GM23338 (cell line): Measurements from ENCODE around the gene ARL6IP1. TPM values are rescaled to one million over a fixed set of nuclear protein-coding genes. Genes with fewer than 3 reads are reported as not detected.
A peak's percentile ranks its signal among the peaks of the same experiment; 100 is the strongest.

Source experiments
- ATAC-seq: fragments of 200-7000 bp; cut with Tn5 transposase; 3 replicates; pipeline ENCODE4 v1.9.1; 2020
- DNase-seq: peaks from one replicate; pipeline ENCODE4 v3.0.0-alpha.2; 2015; ENCODE audit warnings: low spot score
- H2AFZ ChIP-seq: fragments of 200-600 bp; sonication (generic); 2 replicates; pipeline ENCODE4 v1.8.0; 2016; ENCODE audit warnings: antibody characterized with exemption, mild to moderate bottlenecking, moderate library complexity
- H3F3A ChIP-seq: fragments of 200-600 bp; sonication (generic); replicated peaks from 2 replicates; pipeline ENCODE4 v1.8.0; 2017; ENCODE audit warnings: antibody characterized with exemption, mixed run types, low read depth
- H3K27ac ChIP-seq: fragments of 200-600 bp; sonication (generic); 2 replicates; pipeline ENCODE4 v1.6.1; 2016; ENCODE audit warnings: low read depth
- H3K27me3 ChIP-seq: fragments of 200-600 bp; sonication (generic); 2 replicates; pipeline ENCODE4 v1.8.0; 2016; ENCODE audit warnings: mild to moderate bottlenecking, mixed run types, moderate library complexity; ENCODE audit not compliant: insufficient read depth
- H3K36me3 ChIP-seq: fragments of 200-600 bp; sonication (generic); 2 replicates; pipeline ENCODE4 v1.8.0; 2016; ENCODE audit warnings: mild to moderate bottlenecking; ENCODE audit not compliant: insufficient read depth
- H3K4me1 ChIP-seq: fragments of 200-600 bp; sonication (generic); 2 replicates; pipeline ENCODE4 v1.8.0; 2016; ENCODE audit warnings: mild to moderate bottlenecking, moderate library complexity; ENCODE audit not compliant: insufficient read depth
- H3K4me2 ChIP-seq: fragments of 200-600 bp; sonication (generic); 2 replicates; pipeline ENCODE4 v1.7.1; 2017; ENCODE audit warnings: mixed run types
- H3K4me3 ChIP-seq: fragments of 200-600 bp; sonication (generic); 2 replicates; pipeline ENCODE4 v1.6.1; 2016; ENCODE audit warnings: mixed run types
- H3K79me2 ChIP-seq: fragments of 200-600 bp; sonication (generic); replicated peaks from 2 replicates; pipeline ENCODE4 v1.8.0; 2017; ENCODE audit warnings: mild to moderate bottlenecking; ENCODE audit not compliant: insufficient read depth
- H3K9me2 ChIP-seq: fragments of 200-600 bp; sonication (generic); 2 replicates; pipeline ENCODE4 v1.8.0; 2017; ENCODE audit not compliant: insufficient read depth
- H4K20me1 ChIP-seq: fragments of 200-600 bp; sonication (generic); replicated peaks from 2 replicates; pipeline ENCODE4 v1.8.0; 2017; ENCODE audit warnings: mild to moderate bottlenecking; ENCODE audit not compliant: insufficient read depth
- H3K27ac Mint-ChIP-seq: 2 replicates; pipeline ENCODE4 v1.8.0; 2020; ENCODE audit warnings: inconsistent platforms, mild to moderate bottlenecking, moderate library complexity, mixed read lengths
- H3K27me3 Mint-ChIP-seq: 3 replicates; pipeline ENCODE4 v1.8.0; 2022; ENCODE audit warnings: low read depth, mild to moderate bottlenecking, moderate library complexity, mixed read lengths, inconsistent platforms; ENCODE audit not compliant: insufficient read depth, poor library complexity
- H3K36me3 Mint-ChIP-seq: 3 replicates; pipeline ENCODE4 v1.8.0; 2021; ENCODE audit warnings: low read depth, mild to moderate bottlenecking, inconsistent platforms, moderate library complexity, mixed read lengths
- H3K4me1 Mint-ChIP-seq: 3 replicates; pipeline ENCODE4 v1.8.0; 2020; ENCODE audit warnings: mild to moderate bottlenecking, inconsistent platforms, mixed read lengths
- H3K4me3 Mint-ChIP-seq: 3 replicates; pipeline ENCODE4 v1.8.0; 2021; ENCODE audit warnings: moderate library complexity, mild to moderate bottlenecking, inconsistent platforms, mixed read lengths
- H3K9me3 Mint-ChIP-seq: 3 replicates; pipeline ENCODE4 v1.8.0; 2020; ENCODE audit warnings: moderate library complexity, mild to moderate bottlenecking, inconsistent platforms, mixed read lengths
- CREB1 ChIP-seq: fragments of 250-450 bp; sonication (Bioruptor Pico); IDR thresholded peaks from 2 replicates; pipeline ENCODE4 v1.5.0; 2020; ENCODE audit warnings: low read depth, mild to moderate bottlenecking, moderate library complexity
- EZH2 ChIP-seq: fragments of 200-600 bp; sonication (generic); IDR thresholded peaks from one replicate; pipeline ENCODE4 v1.8.0; 2017; ENCODE audit warnings: antibody characterized with exemption, mild to moderate bottlenecking, low read depth; ENCODE audit not compliant: unreplicated experiment
- EZH2phosphoT487 ChIP-seq: fragments of 200-600 bp; sonication (generic); IDR thresholded peaks from one replicate; pipeline ENCODE4 v1.8.1; 2018; ENCODE audit warnings: antibody characterized with exemption; ENCODE audit not compliant: unreplicated experiment
- JUNB ChIP-seq: IDR thresholded peaks from one replicate; pipeline ENCODE4 v1.6.1; 2016; ENCODE audit warnings: antibody characterized with exemption; ENCODE audit not compliant: unreplicated experiment
- NANOG ChIP-seq: IDR thresholded peaks from 2 replicates; pipeline ENCODE4 v1.6.1; 2016; ENCODE audit warnings: antibody characterized with exemption, borderline replicate concordance
- POLR2AphosphoS5 ChIP-seq: IDR thresholded peaks from 2 replicates; pipeline ENCODE4 v1.6.1; 2016; ENCODE audit warnings: antibody characterized with exemption, low read depth
- STAT1 ChIP-seq: IDR thresholded peaks from one replicate; pipeline ENCODE4 v1.6.1; 2016; ENCODE audit warnings: antibody characterized with exemption; ENCODE audit not compliant: unreplicated experiment
- ZNF114 ChIP-seq: fragments of 250-450 bp; sonication (Bioruptor Pico); IDR thresholded peaks from 2 replicates; pipeline ENCODE4 v1.5.0; 2020; ENCODE audit warnings: mild to moderate bottlenecking, moderate library complexity
- ZNF331 ChIP-seq: fragments of 250-450 bp; sonication (Bioruptor Pico); IDR thresholded peaks from 2 replicates; pipeline ENCODE4 v1.5.0; 2020; ENCODE audit warnings: low read depth, mild to moderate bottlenecking, moderate library complexity
- polyA plus RNA-seq: library from polyadenylated mRNA; unstranded; fragments of >200 nt; fragmentation: Nextera tagmentation; extraction: Ambion mirVana; gene quantifications from 2 replicates; pipeline ENCODE4 v1.2.1, GENCODE V29; 2016
- total RNA-seq: library from RNA; depleted of rRNA; stranded (reverse); fragments of >200 nt; shearing (Covaris generic); gene quantifications from 2 replicates; pipeline ENCODE4 v1.2.3, GENCODE V29; 2014
- TF ChIP-seq, protein P1 (sequence below): IDR thresholded peaks from 2 replicates; pipeline ENCODE4 v1.6.1; 2016; ENCODE audit warnings: antibody characterized with exemption
- TF ChIP-seq, protein P2 (sequence below), 2 experiments: fragments of 200-600 bp in 1 of 2; sonication (generic) in 1 of 2; conservative IDR thresholded peaks; 2 replicates each; pipeline versions ENCODE4 v1.5.1 to v1.6.1; 2016 to 2017; ENCODE audit warnings: antibody characterized with exemption in 2 of 2, low read depth in 2 of 2, mild to moderate bottlenecking in 2 of 2, moderate library complexity in 1 of 2
- TF ChIP-seq, protein P3 (sequence below): fragments of 250-450 bp; sonication (Bioruptor Pico); IDR thresholded peaks from 2 replicates; pipeline ENCODE4 v1.5.0; 2020; ENCODE audit warnings: mild to moderate bottlenecking, moderate library complexity
- TF ChIP-seq, protein P4 (sequence below): IDR thresholded peaks from one replicate; pipeline ENCODE4 v1.6.1; 2018; ENCODE audit warnings: antibody characterized with exemption; ENCODE audit not compliant: unreplicated experiment

ARL6IP1 gene
- total and polyA plus RNA-seq, 2 experiments from 2014 or later, result 192 to 250 TPM

DNA sequence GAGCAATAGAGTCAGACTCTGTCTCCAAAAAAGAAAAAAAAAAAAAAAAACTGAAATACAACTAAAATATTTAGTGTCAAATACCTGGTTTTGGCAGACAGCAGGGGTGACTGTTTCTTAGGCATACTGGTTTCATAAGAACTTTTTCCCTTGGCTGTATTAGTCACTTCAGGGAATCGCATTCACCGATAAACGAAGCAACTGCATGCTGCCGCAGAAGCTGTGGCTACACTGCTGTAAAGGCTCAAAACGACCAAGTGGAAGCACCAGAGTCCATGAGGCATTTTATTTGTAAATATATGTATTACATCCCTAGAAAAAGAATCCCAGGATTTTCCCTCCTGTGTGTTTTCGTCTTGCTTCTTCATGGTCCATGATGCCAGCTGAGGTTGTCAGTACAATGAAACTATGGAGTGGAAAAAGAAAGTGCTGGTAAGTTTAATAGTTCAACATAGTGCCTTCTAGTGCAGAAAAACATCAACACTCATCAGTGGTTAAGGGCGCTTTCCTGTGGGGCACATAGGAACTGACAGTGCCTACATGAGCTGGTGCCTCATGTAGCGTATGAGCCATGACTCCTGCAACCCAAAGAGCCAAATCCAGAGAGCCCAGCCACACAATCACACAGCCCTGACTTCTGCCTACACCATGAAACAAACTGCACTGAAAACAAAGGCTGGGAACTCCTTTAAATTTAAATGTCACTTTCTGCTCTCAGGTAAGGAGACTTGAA lies 18.5 kb downstream of the ARL6IP1 start:
- H3K27ac Mint-ChIP-seq, result no peak overlapping the region
- no peak overlapping the region for H3K4me2 ChIP-seq
- peaks cover 52% of the 10 kb centered on the region for H3F3A ChIP-seq
- H4K20me1 ChIP-seq, result peaks cover 56% of the 10 kb centered on the region
- no peak for ATAC-seq
- peaks cover 54% of the 10 kb centered on the region for H3K36me3 ChIP-seq
- peaks cover 57% of the 10 kb centered on the region for H3K36me3 Mint-ChIP-seq
- H3K9me3 Mint-ChIP-seq, result no peaks in the 10 kb centered on the region
- H3K27me3 Mint-ChIP-seq, result peaks cover 2% of the 10 kb centered on the region
- H3K27me3 ChIP-seq, result no peaks in the 10 kb centered on the region
- no peak for TF ChIP-seq ZNF331 (CRISPR knock-in tag)
- TF ChIP-seq JUNB, result no peak
- TF ChIP-seq, protein P1, sequence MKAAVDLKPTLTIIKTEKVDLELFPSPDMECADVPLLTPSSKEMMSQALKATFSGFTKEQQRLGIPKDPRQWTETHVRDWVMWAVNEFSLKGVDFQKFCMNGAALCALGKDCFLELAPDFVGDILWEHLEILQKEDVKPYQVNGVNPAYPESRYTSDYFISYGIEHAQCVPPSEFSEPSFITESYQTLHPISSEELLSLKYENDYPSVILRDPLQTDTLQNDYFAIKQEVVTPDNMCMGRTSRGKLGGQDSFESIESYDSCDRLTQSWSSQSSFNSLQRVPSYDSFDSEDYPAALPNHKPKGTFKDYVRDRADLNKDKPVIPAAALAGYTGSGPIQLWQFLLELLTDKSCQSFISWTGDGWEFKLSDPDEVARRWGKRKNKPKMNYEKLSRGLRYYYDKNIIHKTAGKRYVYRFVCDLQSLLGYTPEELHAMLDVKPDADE, result no peak
- no peak for TF ChIP-seq POLR2AphosphoS5
- TF ChIP-seq ZNF114 (CRISPR knock-in tag), result no peak
- TF ChIP-seq, protein P2, sequence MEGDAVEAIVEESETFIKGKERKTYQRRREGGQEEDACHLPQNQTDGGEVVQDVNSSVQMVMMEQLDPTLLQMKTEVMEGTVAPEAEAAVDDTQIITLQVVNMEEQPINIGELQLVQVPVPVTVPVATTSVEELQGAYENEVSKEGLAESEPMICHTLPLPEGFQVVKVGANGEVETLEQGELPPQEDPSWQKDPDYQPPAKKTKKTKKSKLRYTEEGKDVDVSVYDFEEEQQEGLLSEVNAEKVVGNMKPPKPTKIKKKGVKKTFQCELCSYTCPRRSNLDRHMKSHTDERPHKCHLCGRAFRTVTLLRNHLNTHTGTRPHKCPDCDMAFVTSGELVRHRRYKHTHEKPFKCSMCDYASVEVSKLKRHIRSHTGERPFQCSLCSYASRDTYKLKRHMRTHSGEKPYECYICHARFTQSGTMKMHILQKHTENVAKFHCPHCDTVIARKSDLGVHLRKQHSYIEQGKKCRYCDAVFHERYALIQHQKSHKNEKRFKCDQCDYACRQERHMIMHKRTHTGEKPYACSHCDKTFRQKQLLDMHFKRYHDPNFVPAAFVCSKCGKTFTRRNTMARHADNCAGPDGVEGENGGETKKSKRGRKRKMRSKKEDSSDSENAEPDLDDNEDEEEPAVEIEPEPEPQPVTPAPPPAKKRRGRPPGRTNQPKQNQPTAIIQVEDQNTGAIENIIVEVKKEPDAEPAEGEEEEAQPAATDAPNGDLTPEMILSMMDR (conservative IDR thresholded peaks at IDR 0.05; ENCODE audit: low read depth in 2 of 2), result no peak
- TF ChIP-seq CREB1 (CRISPR knock-in tag), result no peak
- no peak for TF ChIP-seq EZH2
- TF ChIP-seq, protein P3, sequence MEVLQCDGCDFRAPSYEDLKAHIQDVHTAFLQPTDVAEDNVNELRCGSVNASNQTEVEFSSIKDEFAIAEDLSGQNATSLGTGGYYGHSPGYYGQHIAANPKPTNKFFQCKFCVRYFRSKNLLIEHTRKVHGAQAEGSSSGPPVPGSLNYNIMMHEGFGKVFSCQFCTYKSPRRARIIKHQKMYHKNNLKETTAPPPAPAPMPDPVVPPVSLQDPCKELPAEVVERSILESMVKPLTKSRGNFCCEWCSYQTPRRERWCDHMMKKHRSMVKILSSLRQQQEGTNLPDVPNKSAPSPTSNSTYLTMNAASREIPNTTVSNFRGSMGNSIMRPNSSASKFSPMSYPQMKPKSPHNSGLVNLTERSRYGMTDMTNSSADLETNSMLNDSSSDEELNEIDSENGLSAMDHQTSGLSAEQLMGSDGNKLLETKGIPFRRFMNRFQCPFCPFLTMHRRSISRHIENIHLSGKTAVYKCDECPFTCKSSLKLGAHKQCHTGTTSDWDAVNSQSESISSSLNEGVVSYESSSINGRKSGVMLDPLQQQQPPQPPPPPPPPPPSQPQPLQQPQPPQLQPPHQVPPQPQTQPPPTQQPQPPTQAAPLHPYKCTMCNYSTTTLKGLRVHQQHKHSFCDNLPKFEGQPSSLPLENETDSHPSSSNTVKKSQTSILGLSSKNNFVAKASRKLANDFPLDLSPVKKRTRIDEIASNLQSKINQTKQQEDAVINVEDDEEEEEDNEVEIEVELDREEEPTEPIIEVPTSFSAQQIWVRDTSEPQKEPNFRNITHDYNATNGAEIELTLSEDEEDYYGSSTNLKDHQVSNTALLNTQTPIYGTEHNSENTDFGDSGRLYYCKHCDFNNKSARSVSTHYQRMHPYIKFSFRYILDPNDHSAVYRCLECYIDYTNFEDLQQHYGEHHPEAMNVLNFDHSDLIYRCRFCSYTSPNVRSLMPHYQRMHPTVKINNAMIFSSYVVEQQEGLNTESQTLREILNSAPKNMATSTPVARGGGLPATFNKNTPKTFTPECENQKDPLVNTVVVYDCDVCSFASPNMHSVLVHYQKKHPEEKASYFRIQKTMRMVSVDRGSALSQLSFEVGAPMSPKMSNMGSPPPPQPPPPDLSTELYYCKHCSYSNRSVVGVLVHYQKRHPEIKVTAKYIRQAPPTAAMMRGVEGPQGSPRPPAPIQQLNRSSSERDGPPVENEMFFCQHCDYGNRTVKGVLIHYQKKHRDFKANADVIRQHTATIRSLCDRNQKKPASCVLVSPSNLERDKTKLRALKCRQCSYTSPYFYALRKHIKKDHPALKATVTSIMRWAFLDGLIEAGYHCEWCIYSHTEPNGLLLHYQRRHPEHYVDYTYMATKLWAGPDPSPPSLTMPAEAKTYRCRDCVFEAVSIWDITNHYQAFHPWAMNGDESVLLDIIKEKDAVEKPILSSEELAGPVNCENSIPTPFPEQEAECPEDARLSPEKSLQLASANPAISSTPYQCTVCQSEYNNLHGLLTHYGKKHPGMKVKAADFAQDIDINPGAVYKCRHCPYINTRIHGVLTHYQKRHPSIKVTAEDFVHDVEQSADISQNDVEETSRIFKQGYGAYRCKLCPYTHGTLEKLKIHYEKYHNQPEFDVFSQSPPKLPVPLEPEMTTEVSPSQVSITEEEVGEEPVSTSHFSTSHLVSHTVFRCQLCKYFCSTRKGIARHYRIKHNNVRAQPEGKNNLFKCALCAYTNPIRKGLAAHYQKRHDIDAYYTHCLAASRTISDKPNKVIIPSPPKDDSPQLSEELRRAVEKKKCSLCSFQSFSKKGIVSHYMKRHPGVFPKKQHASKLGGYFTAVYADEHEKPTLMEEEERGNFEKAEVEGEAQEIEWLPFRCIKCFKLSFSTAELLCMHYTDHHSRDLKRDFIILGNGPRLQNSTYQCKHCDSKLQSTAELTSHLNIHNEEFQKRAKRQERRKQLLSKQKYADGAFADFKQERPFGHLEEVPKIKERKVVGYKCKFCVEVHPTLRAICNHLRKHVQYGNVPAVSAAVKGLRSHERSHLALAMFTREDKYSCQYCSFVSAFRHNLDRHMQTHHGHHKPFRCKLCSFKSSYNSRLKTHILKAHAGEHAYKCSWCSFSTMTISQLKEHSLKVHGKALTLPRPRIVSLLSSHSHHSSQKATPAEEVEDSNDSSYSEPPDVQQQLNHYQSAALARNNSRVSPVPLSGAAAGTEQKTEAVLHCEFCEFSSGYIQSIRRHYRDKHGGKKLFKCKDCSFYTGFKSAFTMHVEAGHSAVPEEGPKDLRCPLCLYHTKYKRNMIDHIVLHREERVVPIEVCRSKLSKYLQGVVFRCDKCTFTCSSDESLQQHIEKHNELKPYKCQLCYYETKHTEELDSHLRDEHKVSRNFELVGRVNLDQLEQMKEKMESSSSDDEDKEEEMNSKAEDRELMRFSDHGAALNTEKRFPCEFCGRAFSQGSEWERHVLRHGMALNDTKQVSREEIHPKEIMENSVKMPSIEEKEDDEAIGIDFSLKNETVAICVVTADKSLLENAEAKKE (CRISPR knock-in tag), result no peak
- TF ChIP-seq NANOG, result no peak
- TF ChIP-seq STAT1, result no peak
- TF ChIP-seq, protein P4, sequence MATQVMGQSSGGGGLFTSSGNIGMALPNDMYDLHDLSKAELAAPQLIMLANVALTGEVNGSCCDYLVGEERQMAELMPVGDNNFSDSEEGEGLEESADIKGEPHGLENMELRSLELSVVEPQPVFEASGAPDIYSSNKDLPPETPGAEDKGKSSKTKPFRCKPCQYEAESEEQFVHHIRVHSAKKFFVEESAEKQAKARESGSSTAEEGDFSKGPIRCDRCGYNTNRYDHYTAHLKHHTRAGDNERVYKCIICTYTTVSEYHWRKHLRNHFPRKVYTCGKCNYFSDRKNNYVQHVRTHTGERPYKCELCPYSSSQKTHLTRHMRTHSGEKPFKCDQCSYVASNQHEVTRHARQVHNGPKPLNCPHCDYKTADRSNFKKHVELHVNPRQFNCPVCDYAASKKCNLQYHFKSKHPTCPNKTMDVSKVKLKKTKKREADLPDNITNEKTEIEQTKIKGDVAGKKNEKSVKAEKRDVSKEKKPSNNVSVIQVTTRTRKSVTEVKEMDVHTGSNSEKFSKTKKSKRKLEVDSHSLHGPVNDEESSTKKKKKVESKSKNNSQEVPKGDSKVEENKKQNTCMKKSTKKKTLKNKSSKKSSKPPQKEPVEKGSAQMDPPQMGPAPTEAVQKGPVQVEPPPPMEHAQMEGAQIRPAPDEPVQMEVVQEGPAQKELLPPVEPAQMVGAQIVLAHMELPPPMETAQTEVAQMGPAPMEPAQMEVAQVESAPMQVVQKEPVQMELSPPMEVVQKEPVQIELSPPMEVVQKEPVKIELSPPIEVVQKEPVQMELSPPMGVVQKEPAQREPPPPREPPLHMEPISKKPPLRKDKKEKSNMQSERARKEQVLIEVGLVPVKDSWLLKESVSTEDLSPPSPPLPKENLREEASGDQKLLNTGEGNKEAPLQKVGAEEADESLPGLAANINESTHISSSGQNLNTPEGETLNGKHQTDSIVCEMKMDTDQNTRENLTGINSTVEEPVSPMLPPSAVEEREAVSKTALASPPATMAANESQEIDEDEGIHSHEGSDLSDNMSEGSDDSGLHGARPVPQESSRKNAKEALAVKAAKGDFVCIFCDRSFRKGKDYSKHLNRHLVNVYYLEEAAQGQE, result no peak
- TF ChIP-seq EZH2phosphoT487, result no peak
- H3K27ac ChIP-seq, result peak overlapping the region; percentile 82; the same call in 1 of the 2 replicates
- H2AFZ ChIP-seq, result no peak overlapping the region
- H3K4me3 Mint-ChIP-seq, result no peak overlapping the region
- no peaks in the 10 kb centered on the region for H3K9me2 ChIP-seq
- peaks cover 17% of the 10 kb centered on the region for H3K4me1 ChIP-seq
- no peak overlapping the region for H3K4me3 ChIP-seq
- peaks cover 27% of the 10 kb centered on the region for H3K4me1 Mint-ChIP-seq
- DNase-seq, result no peak
- peaks cover 54% of the 10 kb centered on the region for H3K79me2 ChIP-seq
